Lower lobe of right lung (tissue), 2 donors: ENCODE measurements around the gene DSN1. TPM values are rescaled to one million over a fixed set of nuclear protein-coding genes. Genes with fewer than 3 reads are reported as not detected.
A peak's percentile ranks its signal among the peaks of the same experiment; 100 is the strongest.

Source experiments
- ATAC-seq, 2 donors: fragments of 200-7000 bp; cut with Tn5 transposase; one replicate each; pipeline ENCODE4 v1.9.1; 2020 to 2022; ENCODE audit warnings: mild to moderate bottlenecking in 2 of 2, moderate library complexity in 2 of 2
- DNase-seq: peaks from one replicate; pipeline ENCODE4 v3.0.0-alpha.2; 2020
- H3K27ac ChIP-seq: fragments of 200-600 bp; one replicate; pipeline ENCODE4 v1.8.0; 2022
- H3K27me3 ChIP-seq: fragments of 200-600 bp; one replicate; pipeline ENCODE4 v1.8.0; 2022; ENCODE audit warnings: low read depth
- H3K36me3 ChIP-seq: fragments of 200-600 bp; one replicate; pipeline ENCODE4 v1.8.0; 2022; ENCODE audit warnings: mild to moderate bottlenecking
- H3K4me1 ChIP-seq: fragments of 200-600 bp; one replicate; pipeline ENCODE4 v1.8.0; 2022
- H3K4me3 ChIP-seq: fragments of 200-600 bp; one replicate; pipeline ENCODE4 v1.8.0; 2022; ENCODE audit warnings: mild to moderate bottlenecking
- H3K9me3 ChIP-seq: fragments of 200-600 bp; one replicate; pipeline ENCODE4 v1.8.0; 2022
- CTCF ChIP-seq: fragments of 200-600 bp; IDR thresholded peaks from one replicate; pipeline ENCODE4 v1.8.0; 2022; ENCODE audit warnings: antibody characterized with exemption, mild to moderate bottlenecking
- intact Hi-C: fragments of 100-400 bp; cut with DNase I; formaldehyde crosslinking; loops from one replicate; pipeline ENCODE4 v1.11.0; 2022
- total RNA-seq: library from RNA; stranded (reverse); fragmentation: NEBNext Ultra II Directional; extraction: Animal tissue kit (Norgen Biotek cat#: 25700); gene quantifications from one replicate; pipeline ENCODE4 v1.2.1, GENCODE V29; 2021
- donor health status: DM: no; HTN: yes; CAD: no; lungs with severe emphysema.

DSN1 gene
- total RNA-seq, 1 donor from 2014 or later = 6.5 TPM

GRCh38 chr20:36794116-36794474 is 20.5 kb upstream of the DSN1 start:
- intact Hi-C loops = no loop called here
- Histone ChIP-seq H3K27me3 (no peaks in the 10 kb centered on the region), H3K4me1 (no peaks in the 10 kb centered on the region), H3K27ac (no peak overlapping the region), H3K9me3 (no peaks in the 10 kb centered on the region), H3K36me3 (peaks cover 86% of the 10 kb centered on the region), H3K4me3 (no peak overlapping the region)
- TF ChIP-seq CTCF = no peak
- DNase-seq = no peak
- ATAC-seq = peak in 1 of 2 donors; percentile 12

DNA sequence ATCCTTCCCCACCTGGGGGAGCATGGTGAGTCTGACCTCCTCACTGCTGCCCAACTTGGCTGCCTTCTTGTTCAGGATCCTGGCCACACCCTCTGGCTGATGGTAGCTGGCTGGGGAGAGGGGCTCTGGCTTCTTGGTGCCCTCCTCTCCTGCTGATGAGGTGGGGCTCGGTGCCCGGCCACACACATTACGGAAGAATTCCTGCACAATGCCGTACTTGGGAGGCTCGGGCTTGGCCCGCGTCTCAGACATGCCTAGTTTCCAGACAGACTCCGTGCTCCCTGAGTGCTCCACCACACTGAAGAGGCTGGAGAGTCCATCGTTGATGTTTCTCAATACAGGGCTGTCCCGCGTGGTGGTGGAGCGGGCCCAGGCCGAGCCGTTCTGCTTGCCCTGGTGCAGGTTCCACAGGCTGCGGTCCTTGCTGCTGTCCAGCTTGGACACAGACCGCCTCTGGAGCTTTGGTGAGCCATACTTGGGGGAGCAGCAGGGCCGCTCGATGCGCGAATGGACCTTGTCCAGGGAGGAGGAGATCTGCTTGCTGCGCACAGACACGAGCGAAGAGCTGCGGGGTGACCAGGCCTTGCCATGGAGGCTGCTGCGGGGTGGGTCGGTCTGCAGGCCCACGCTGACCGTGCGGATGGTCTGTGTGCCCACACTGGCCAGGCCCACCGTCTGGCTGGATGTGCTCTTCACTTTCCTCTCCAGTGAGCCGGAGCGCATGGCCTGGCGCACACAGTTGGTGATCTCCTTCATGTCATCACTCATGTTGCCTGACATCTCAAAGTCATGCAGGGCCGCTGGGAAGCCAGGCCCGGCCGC is 19.9 kb upstream of the DSN1 start:
- H3K27ac ChIP-seq = no peak overlapping the region
- no peak overlapping the region for H3K4me3 ChIP-seq
- DNase-seq = no peak
- no peaks in the 10 kb centered on the region for H3K27me3 ChIP-seq
- no peaks in the 10 kb centered on the region for H3K4me1 ChIP-seq
- intact Hi-C loops = no loop called here
- H3K36me3 ChIP-seq = peaks cover 86% of the 10 kb centered on the region
- no peak for TF ChIP-seq CTCF
- H3K9me3 ChIP-seq = no peaks in the 10 kb centered on the region
- peak in 1 of 2 donors; percentile 21 for ATAC-seq

- no peak for DNase-seq
- peak in 1 of 2 donors; percentile 23 for ATAC-seq
- Histone ChIP-seq H3K4me3 (no peak overlapping the region), H3K9me3 (no peaks in the 10 kb centered on the region), H3K4me1 (no peaks in the 10 kb centered on the region), H3K36me3 (peaks cover 78% of the 10 kb centered on the region), H3K27me3 (no peaks in the 10 kb centered on the region), H3K27ac (no peak overlapping the region)
- peak; percentile 24 for TF ChIP-seq CTCF
- intact Hi-C loops = no loop called here
Measured at GRCh38 chr20:36792422-36792821, 18.9 kb upstream of the DSN1 start.

- no peaks in the 10 kb centered on the region for H3K27me3 ChIP-seq
- H3K4me3 ChIP-seq = no peak overlapping the region
- DNase-seq (no peak), ATAC-seq (no peak)
- no peak overlapping the region for H3K27ac ChIP-seq
- H3K9me3 ChIP-seq = no peaks in the 10 kb centered on the region
- H3K36me3 ChIP-seq = peaks cover 76% of the 10 kb centered on the region
- H3K4me1 ChIP-seq = no peaks in the 10 kb centered on the region
- no peak for TF ChIP-seq CTCF
- intact Hi-C loops = no loop called here
Measured at GRCh38 chr20:36791862-36792261, 18.3 kb upstream of the DSN1 start.

GRCh38 chr20:36786663-36787062 is 13.1 kb upstream of the DSN1 start:
- TF ChIP-seq CTCF = no peak
- intact Hi-C loops = no loop called here
- no peaks in the 10 kb centered on the region for H3K27me3 ChIP-seq
- no peaks in the 10 kb centered on the region for H3K4me1 ChIP-seq
- ATAC-seq (no peak), DNase-seq (no peak)
- no peaks in the 10 kb centered on the region for H3K9me3 ChIP-seq
- H3K4me3 ChIP-seq = no peak overlapping the region
- peaks cover 67% of the 10 kb centered on the region for H3K36me3 ChIP-seq
- H3K27ac ChIP-seq = no peak overlapping the region
